ENCODE data around the gene ERC2. TPM values are rescaled to one million over a fixed set of nuclear protein-coding genes. Genes with fewer than 3 reads are reported as not detected.

The ERC2 gene
- total and polyA plus RNA-seq, 2 of the 8 experiments (the other 6 are each of a cell fraction or from before 2014, with no cell fraction given) = 16.4 to 22.8 TPM

GRCh38 chr3:55923626-55924025, 544.6 kb downstream of the ERC2 start:
- Histone ChIP-seq H4K5ac (ENCODE audit: insufficient read length, low read depth, low read length) (no peak overlapping the region), H3K23ac (ENCODE audit: insufficient read length) (no peak overlapping the region), H2BK5ac (ENCODE audit: low read depth, low read length) (no peak overlapping the region), H3K9me3 (ENCODE audit: insufficient read depth in 2 of 2, low read depth in 1 of 2, low read length in 1 of 2) (no peaks in the 10 kb centered on the region), H3K27me3 (replicated peaks in 1 of 4; ENCODE audit: control insufficient read depth in 3 of 4, extremely low read depth in 1 of 4, insufficient read depth in 3 of 4, low read length in 3 of 4) (no peaks in the 10 kb centered on the region), H2BK20ac (ENCODE audit: low read length) (no peak overlapping the region), H2AK5ac (ENCODE audit: low read depth, low read length) (no peak overlapping the region), H3K79me1 (ENCODE audit: low read depth, low read length) (no peaks in the 10 kb centered on the region), H3K36me3 (ENCODE audit: control insufficient read depth in 2 of 4, insufficient read depth in 4 of 4, low read length in 3 of 4) (no peaks in the 10 kb centered on the region), H3K4me2 (ENCODE audit: insufficient read depth in 1 of 2, low read depth in 2 of 2, low read length in 2 of 2) (no peak overlapping the region), H3K23me2 (ENCODE audit: low read depth, low read length) (no peaks in the 10 kb centered on the region), H2BK15ac (ENCODE audit: low read length) (no peak overlapping the region), H3K4me3 (ENCODE audit: extremely low read depth in 1 of 4, insufficient read depth in 2 of 4, low read depth in 3 of 4, low read length in 4 of 4) (no peak overlapping the region), H3K27ac (ENCODE audit: low read depth, low read length) (no peak overlapping the region), H3K9ac (replicated peaks in 1 of 4; ENCODE audit: extremely low read depth in 1 of 4, low read depth in 3 of 4, low read length in 3 of 4) (no peak overlapping the region), H2BK120ac (replicated peaks; ENCODE audit: low read depth, low read length) (no peak overlapping the region), H3K4me1 (replicated peaks in 1 of 4; ENCODE audit: control insufficient read depth in 3 of 4, insufficient read depth in 4 of 4, low read length in 3 of 4) (no peaks in the 10 kb centered on the region), H4K8ac (ENCODE audit: extremely low read depth, insufficient read depth, low read length) (no peak overlapping the region), H4K20me1 (replicated peaks in 1 of 2; ENCODE audit: control insufficient read depth in 1 of 2, insufficient read depth in 2 of 2, low read length in 2 of 2) (peaks cover 0 to 2% of the 10 kb centered on the region in 2 experiments), H3K56ac (replicated peaks; ENCODE audit: insufficient read length, low read depth, low read length) (no peak overlapping the region), H3K79me2 (ENCODE audit: control insufficient read depth in 1 of 2, insufficient read depth in 2 of 2, low read length in 2 of 2) (no peaks in the 10 kb centered on the region), H3K18ac (ENCODE audit: extremely low read depth, low read length) (no peak overlapping the region), H2AFZ (ENCODE audit: low read length) (no peak overlapping the region), H3K4ac (replicated peaks; ENCODE audit: insufficient read length, low read depth, low read length) (no peak overlapping the region), H2BK12ac (ENCODE audit: low read depth, low read length) (no peak overlapping the region), H3K14ac (ENCODE audit: insufficient read length) (no peak overlapping the region), H4K91ac (replicated peaks; ENCODE audit: insufficient read length, low read length) (no peak overlapping the region)
- no peak for TF ChIP-seq PHF8 (conservative IDR thresholded peaks at IDR 0.05; ENCODE audit: low read depth, low read length)
- TF ChIP-seq SRF (IDR thresholded peaks at IDR 0.05; ENCODE audit: low read depth, low read length) = 0 out of 2 replicates have a peak, but pooled peaks have one; percentile 10
- DNase-seq (ENCODE audit: low read depth in 1 of 2, low spot score in 2 of 2) (no peak), FAIRE-seq (no peak)
- ChIA-PET CTCF (ENCODE audit: partially characterized antibody) (interaction anchor here (0.6 to 4.0 kb wide), 4 partner anchors 13 to 167 kb away, joined by 3 to 14 read pairs (median 4); no protein-coding TSS in a partner anchor), POLR2A (ENCODE audit: partially characterized antibody) (interaction anchor here (1.2 kb wide), 1 partner anchor 35 kb away, joined by 3 read pairs; no protein-coding TSS in a partner anchor)
- WGBS, 2 experiments (ENCODE audit: extremely low coverage in 1 of 2, insufficient coverage in 1 of 2, insufficient read length in 1 of 2, insufficient replicate concordance in 2 of 2, low coverage in 1 of 2, low lambda C conversion rate in 2 of 2, missing lambda C conversion rate in 1 of 2) = 86% methylated on average over 1 of the region's 1 CpG; no CpG with 5 or more reads in 1 of the 2 experiments

All from H1 (cell line).